NCI-H510A (cell line): Measurements from ENCODE around the gene OLR1.
A peak's percentile ranks its signal among the peaks of the same experiment; 100 is the strongest.

Experiments
- DNase-seq: peaks from one replicate; lab custom pipeline; 2025; lab: John Stamatoyannopoulos, UW

The OLR1 gene

GRCh38 chr12:10153271-10154144 lies 18.4 kb downstream of the OLR1 start:
- peak; percentile 24 for DNase-seq

GRCh38 chr12:10151621-10152020 lies 20.3 kb downstream of the OLR1 start:
- no peak for DNase-seq

GRCh38 chr12:10147714-10148403 lies 24.1 kb downstream of the OLR1 start:
- no peak for DNase-seq

GRCh38 chr12:10142976-10143589 lies 28.8 kb downstream of the OLR1 start:
- DNase-seq = no peak

GRCh38 chr12:10140001-10140400 lies 31.9 kb downstream of the OLR1 start:
- no peak for DNase-seq

GRCh38 chr12:10136637-10137205 lies 35.2 kb downstream of the OLR1 start:
- DNase-seq = no peak

- no peak for DNase-seq
Observed at GRCh38 chr12:10135126-10135525, 36.8 kb downstream of the OLR1 start.

GRCh38 chr12:10132850-10133370 lies 39.0 kb downstream of the OLR1 start:
- no peak for DNase-seq

GRCh38 chr12:10131111-10131690 lies 40.7 kb downstream of the OLR1 start:
- no peak for DNase-seq

GRCh38 chr12:10130042-10130441 lies 41.9 kb downstream of the OLR1 start, which contains the start of gene CLEC7A:
CLEC7A (minus strand) TSS chr12:10130199; CDS start chr12:10130082, 117 bp downstream.
- no peak for DNase-seq

- DNase-seq = no peak
Observed at GRCh38 chr12:10128687-10129086, 43.2 kb downstream of the OLR1 start.

GRCh38 chr12:10126413-10126812 lies 45.5 kb downstream of the OLR1 start:
- no peak for DNase-seq

GRCh38 chr12:10122689-10123088 lies 49.2 kb downstream of the OLR1 start:
- DNase-seq = no peak

- no peak for DNase-seq
Observed at GRCh38 chr12:10121278-10121677, 50.7 kb downstream of the OLR1 start.

- no peak for DNase-seq
Observed at GRCh38 chr12:10119066-10119465, 52.9 kb downstream of the OLR1 start.

- no peak for DNase-seq
Observed at GRCh38 chr12:10115890-10116289, 56.0 kb downstream of the OLR1 start.

GRCh38 chr12:10115311-10115710 lies 56.6 kb downstream of the OLR1 start:
- DNase-seq = no peak

GRCh38 chr12:10113920-10114319 lies 58.0 kb downstream of the OLR1 start:
- no peak for DNase-seq

GRCh38 chr12:10113075-10113474 lies 58.9 kb downstream of the OLR1 start:
- no peak for DNase-seq

GRCh38 chr12:10111451-10111850 lies 60.5 kb downstream of the OLR1 start:
- no peak for DNase-seq

- DNase-seq = no peak
Observed at GRCh38 chr12:10110256-10110844, 61.6 kb downstream of the OLR1 start.
